Activated T-cell treated with anti-CD3 and anti-CD28 coated beads, Interleukin-2, amount 50 U/mL, for 24 hours (primary cell): ENCODE measurements around the gene ORC2.
"Not testable (repeated sequence)": the region's sequence is repeated elsewhere in the genome, so short reads cannot be mapped to it uniquely, and the experiment has no call there.

Experiments
- DNase-seq: peaks from one replicate; pipeline ENCODE4 v3.0.0-alpha.2; 2020
- H3K27ac Mint-ChIP-seq: 2 replicates; pipeline ENCODE4 v1.8.0; 2020; ENCODE audit warnings: mild to moderate bottlenecking, mixed read lengths
- H3K27me3 Mint-ChIP-seq: 2 replicates; pipeline ENCODE4 v1.8.0; 2020; ENCODE audit warnings: mixed read lengths
- H3K36me3 Mint-ChIP-seq: 2 replicates; pipeline ENCODE4 v1.8.0; 2020; ENCODE audit warnings: low read depth, mixed read lengths
- H3K4me1 Mint-ChIP-seq: 2 replicates; pipeline ENCODE4 v1.8.0; 2020; ENCODE audit warnings: low read depth, mixed read lengths
- H3K4me3 Mint-ChIP-seq: 2 replicates; pipeline ENCODE4 v1.8.0; 2020; ENCODE audit warnings: mild to moderate bottlenecking, moderate library complexity, mixed read lengths
- H3K9me3 Mint-ChIP-seq: 2 replicates; pipeline ENCODE4 v1.8.0; 2020; ENCODE audit warnings: mixed read lengths

ORC2 gene

DNA sequence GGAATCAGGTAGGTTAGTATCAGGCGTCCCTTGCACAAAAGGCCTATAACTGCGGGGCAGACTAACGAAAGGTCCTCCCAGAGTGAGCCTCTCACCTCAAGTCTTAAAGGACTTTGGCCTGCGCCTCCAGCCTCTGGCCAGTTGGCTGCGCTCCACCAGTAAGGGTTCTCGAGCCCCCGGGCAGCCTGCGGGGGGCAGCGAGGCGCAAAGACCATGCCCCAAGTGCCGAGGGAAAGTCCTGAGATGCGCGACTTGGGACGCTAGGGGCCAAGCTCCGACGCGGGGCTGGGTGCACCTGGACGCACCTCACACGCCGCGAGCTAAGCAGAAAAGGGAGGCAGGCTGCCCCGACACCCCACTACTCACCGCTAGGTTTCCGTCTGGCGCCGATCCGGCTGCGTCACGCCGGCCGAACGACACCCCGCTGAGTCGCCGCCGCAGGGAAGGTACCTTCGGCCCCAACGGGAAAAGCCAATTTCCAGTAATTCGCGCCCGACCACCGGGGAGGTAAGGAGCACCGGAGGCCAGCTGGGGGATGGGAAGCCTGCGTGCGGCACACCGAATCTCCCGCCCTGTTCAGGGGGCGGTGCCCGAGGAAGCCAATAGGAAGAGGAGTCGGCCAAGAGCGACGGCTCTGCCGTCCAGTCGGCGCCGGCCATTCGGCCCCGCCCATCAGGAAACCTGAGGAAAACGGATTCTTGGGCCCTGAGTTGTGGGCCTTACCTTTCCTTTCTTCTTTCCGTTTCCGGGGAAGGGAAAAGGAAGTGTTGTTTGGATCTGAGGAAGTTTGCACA is at the start of gene ORC2:
Gene ORC2 (minus strand): TSS at position 537 of the 794 bp plus-strand sequence. CDS start 5,537 bp downstream, outside the sequence.
- Mint-ChIP-seq H3K4me3 (peak within 1 kb of the TSS; percentile 90), H3K36me3 (peaks cover 61% of the 10 kb centered on the region), H3K4me1 (peaks cover 68% of the 10 kb centered on the region), H3K27ac (peak within 1 kb of the TSS; percentile 99), H3K9me3 (no peaks in the 10 kb centered on the region), H3K27me3 (no peaks in the 10 kb centered on the region)
- DNase-seq, result peak; percentile 96

- Mint-ChIP-seq H3K4me3 (no peak overlapping the region), H3K27ac (no peak overlapping the region), H3K9me3 (no peaks in the 10 kb centered on the region), H3K36me3 (peaks cover 59% of the 10 kb centered on the region), H3K4me1 (no peaks in the 10 kb centered on the region), H3K27me3 (no peaks in the 10 kb centered on the region)
- no peak for DNase-seq
These were observed 44.9 kb upstream of the ORC2 start for GRCh38 chr2:201008296-201008829.

DNA sequence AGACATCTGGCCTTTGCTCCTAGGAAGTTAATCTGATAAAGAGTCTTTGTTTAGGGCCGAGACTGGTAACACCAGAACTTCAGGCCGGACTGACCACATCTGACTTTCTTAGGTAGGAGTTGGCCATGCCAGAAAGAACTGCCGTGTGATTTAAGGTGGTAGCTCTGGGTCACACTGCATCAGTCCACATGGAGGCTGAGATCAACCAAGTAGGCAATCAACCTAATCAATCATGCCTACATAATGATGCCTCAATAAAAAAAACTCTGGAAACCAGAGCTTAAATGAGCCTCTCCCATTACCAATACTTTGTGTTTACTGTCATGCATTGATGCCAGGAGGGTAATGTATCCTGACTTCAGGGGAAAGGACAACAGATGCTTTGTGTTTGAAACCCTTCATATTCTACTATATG is 44.1 kb upstream of the ORC2 start:
- Mint-ChIP-seq H3K4me1 (no peaks in the 10 kb centered on the region), H3K36me3 (peaks cover 66% of the 10 kb centered on the region), H3K27me3 (no peaks in the 10 kb centered on the region), H3K9me3 (no peaks in the 10 kb centered on the region), H3K4me3 (no peak overlapping the region), H3K27ac (no peak overlapping the region)
- no peak for DNase-seq

- Mint-ChIP-seq H3K4me1 (no peaks in the 10 kb centered on the region), H3K9me3 (no peaks in the 10 kb centered on the region), H3K36me3 (peaks cover 70% of the 10 kb centered on the region)
These were observed 43.2 kb upstream of the ORC2 start for GRCh38 chr2:201006704-201007103.

DNA sequence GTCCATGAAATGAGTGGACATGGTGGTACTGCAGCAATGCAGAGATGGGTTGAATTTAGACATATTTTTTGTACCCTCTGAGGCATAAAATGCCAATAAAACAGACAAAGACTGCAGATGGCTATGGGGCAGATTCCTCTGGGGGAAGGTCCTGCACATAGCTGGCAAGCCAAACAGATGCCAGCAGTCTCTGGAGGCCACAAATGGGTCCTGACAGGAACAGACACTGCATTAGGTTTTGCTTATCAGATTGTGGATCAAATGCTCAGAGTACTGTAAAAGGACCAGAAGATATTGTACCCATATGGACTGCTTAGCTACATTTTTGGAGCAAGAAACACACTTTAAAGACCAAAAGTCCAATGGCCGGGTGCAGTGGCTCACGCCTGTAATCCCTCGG is 40.9 kb upstream of the ORC2 start:
- no peak overlapping the region for H3K27ac Mint-ChIP-seq
- no peak overlapping the region for H3K4me3 Mint-ChIP-seq
- no peak for DNase-seq
- no peaks in the 10 kb centered on the region for H3K4me1 Mint-ChIP-seq
- no peaks in the 10 kb centered on the region for H3K9me3 Mint-ChIP-seq
- peaks cover 72% of the 10 kb centered on the region for H3K36me3 Mint-ChIP-seq
- H3K27me3 Mint-ChIP-seq, result no peaks in the 10 kb centered on the region

More at GRCh38 chr2:201006704-201007103, 43.2 kb upstream of the ORC2 start:
- H3K27me3 Mint-ChIP-seq, result no peaks in the 10 kb centered on the region
- no peak overlapping the region for H3K4me3 Mint-ChIP-seq
- no peak overlapping the region for H3K27ac Mint-ChIP-seq
- DNase-seq, result no peak

GRCh38 chr2:200993097-200993496 is 29.6 kb upstream of the ORC2 start:
- no peak for DNase-seq
- Mint-ChIP-seq H3K4me3 (no peak overlapping the region), H3K4me1 (no peaks in the 10 kb centered on the region), H3K9me3 (no peaks in the 10 kb centered on the region), H3K36me3 (peaks cover 75% of the 10 kb centered on the region), H3K27me3 (no peaks in the 10 kb centered on the region), H3K27ac (no peak overlapping the region)

GRCh38 chr2:200987137-200987536 is 23.7 kb upstream of the ORC2 start:
- H3K9me3 Mint-ChIP-seq, result no peaks in the 10 kb centered on the region
- no peak overlapping the region for H3K27ac Mint-ChIP-seq
- peaks cover 67% of the 10 kb centered on the region for H3K36me3 Mint-ChIP-seq
- no peak overlapping the region for H3K4me3 Mint-ChIP-seq
- no peaks in the 10 kb centered on the region for H3K27me3 Mint-ChIP-seq
- H3K4me1 Mint-ChIP-seq, result no peaks in the 10 kb centered on the region
- no peak for DNase-seq

DNA sequence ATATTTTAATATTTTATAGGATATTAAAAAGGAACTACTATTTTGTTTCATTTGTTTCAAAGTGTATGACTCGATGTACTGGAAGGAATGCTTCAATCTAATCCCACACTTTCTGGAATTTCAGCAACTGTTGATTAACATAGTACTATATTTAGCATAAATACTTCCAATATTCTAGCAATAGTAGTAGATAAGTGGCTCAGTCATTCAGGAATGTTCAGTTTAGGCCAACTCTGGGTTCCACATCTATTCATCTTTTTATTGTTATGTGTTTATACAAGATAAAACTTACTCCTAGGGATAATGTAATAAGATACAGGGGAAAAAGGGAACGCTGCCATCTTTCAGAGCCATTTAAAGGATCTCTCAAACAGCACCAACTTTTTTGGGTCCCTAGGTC is 22.3 kb upstream of the ORC2 start:
- Mint-ChIP-seq H3K9me3 (no peaks in the 10 kb centered on the region), H3K4me3 (no peak overlapping the region), H3K4me1 (no peaks in the 10 kb centered on the region), H3K36me3 (peaks cover 68% of the 10 kb centered on the region), H3K27ac (no peak overlapping the region), H3K27me3 (no peaks in the 10 kb centered on the region)
- no peak for DNase-seq

DNA sequence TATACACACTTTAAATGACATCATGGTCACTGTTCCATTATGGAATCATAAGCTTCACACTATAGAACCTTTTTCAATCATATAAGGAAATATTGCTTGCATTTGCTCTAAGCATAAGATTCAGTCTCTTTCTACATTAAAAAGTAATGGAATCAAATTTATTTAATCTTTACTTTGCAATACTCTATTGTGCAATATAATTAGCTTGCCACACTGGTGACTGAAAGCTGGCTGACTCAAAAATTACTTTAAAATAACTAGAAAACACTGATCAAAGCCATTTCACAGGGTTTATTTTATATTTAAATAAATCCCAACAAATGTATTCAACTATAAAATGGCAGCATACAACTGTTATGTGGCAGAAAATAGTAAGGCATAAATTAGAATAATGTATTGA is 13.2 kb upstream of the ORC2 start:
- Mint-ChIP-seq H3K27me3 (no peaks in the 10 kb centered on the region), H3K36me3 (peaks cover 47% of the 10 kb centered on the region), H3K4me3 (no peak overlapping the region), H3K27ac (no peak overlapping the region), H3K4me1 (peaks cover 6% of the 10 kb centered on the region), H3K9me3 (no peaks in the 10 kb centered on the region)
- DNase-seq, result no peak

DNA sequence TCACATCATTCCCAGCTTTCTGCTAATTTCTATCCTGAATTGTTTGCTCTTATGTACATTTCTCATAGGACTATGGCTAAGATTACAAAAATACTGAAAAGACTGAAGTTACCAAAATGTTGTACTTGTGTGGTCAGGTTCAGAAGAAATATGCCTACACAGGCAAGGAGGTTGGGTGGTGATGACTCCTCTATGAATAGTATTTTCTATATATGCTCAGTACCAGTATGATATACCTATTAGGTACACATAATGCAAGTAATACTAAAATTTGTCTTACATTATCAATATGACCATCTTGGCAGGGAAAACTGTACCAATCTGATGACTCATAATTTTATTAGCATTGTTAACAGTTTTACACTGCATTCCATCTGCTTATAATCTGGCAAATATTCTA is 12.2 kb upstream of the ORC2 start:
- Mint-ChIP-seq H3K36me3 (peaks cover 36% of the 10 kb centered on the region), H3K4me3 (no peak overlapping the region), H3K27me3 (no peaks in the 10 kb centered on the region), H3K4me1 (peaks cover 6% of the 10 kb centered on the region), H3K9me3 (no peaks in the 10 kb centered on the region), H3K27ac (peak overlapping the region; percentile 27)
- no peak for DNase-seq

- not testable (repeated sequence) for H3K4me3 Mint-ChIP-seq, H3K27ac Mint-ChIP-seq, H3K27me3 Mint-ChIP-seq, DNase-seq, H3K9me3 Mint-ChIP-seq
- peaks cover 17% of the 10 kb centered on the region for H3K36me3 Mint-ChIP-seq
- H3K4me1 Mint-ChIP-seq, result peaks cover 30% of the 10 kb centered on the region
These were observed 6.6 kb upstream of the ORC2 start for GRCh38 chr2:200970057-200970456.

GRCh38 chr2:200968735-200969134 is 5.3 kb upstream of the ORC2 start:
- Mint-ChIP-seq H3K4me1 (peaks cover 40% of the 10 kb centered on the region), H3K27ac (peak overlapping the region; percentile 12), H3K27me3 (no peaks in the 10 kb centered on the region), H3K36me3 (peaks cover 20% of the 10 kb centered on the region), H3K9me3 (no peaks in the 10 kb centered on the region), H3K4me3 (no peak overlapping the region)
- no peak for DNase-seq

DNA sequence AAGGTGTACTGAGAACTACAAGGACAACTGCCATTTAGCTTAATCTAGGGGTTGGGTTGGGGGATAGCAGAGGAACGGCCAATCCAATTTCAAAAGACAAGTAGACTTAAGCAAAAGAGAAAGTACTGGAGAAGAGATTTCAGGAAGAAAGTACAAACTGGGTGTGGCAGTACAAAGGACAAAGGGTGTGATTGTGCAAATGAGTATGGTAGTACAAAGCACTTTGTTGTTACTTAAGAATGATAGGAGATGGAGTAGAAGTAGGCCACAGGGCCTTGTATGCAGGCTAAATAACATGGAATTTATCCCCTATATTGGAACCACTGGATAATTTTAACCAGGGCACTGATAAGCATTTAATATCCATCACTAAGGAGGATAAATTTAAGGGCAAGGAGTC is 4.7 kb upstream of the ORC2 start:
- Mint-ChIP-seq H3K36me3 (peaks cover 26% of the 10 kb centered on the region), H3K4me3 (no peak overlapping the region), H3K27ac (peak overlapping the region; percentile 30), H3K27me3 (no peaks in the 10 kb centered on the region), H3K9me3 (no peaks in the 10 kb centered on the region), H3K4me1 (peaks cover 42% of the 10 kb centered on the region)
- no peak for DNase-seq

DNA sequence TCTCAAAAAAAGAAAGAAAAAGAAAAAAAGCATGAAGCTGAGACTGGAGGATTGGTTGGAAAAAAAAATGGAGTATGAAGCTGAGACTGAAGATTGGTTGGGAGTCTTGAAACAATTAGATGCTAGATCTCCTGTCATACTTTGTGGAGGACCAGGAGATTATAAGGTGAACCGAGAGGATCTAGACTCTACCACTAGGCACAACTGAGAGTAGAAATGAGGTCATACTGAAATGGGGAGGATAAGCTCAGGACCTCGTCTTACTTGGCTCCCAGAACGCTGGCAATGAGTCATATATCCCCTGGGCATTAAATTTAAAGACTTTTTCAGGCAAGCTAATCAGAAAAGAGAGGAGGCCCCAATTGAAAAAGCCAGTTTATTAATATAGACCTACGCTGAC is 3.3 kb upstream of the ORC2 start:
- H3K4me3 Mint-ChIP-seq, result no peak overlapping the region
- H3K36me3 Mint-ChIP-seq, result peaks cover 35% of the 10 kb centered on the region
- H3K27me3 Mint-ChIP-seq, result no peaks in the 10 kb centered on the region
- DNase-seq, result no peak
- H3K27ac Mint-ChIP-seq, result peak overlapping the region; percentile 67
- H3K9me3 Mint-ChIP-seq, result no peaks in the 10 kb centered on the region
- peaks cover 52% of the 10 kb centered on the region for H3K4me1 Mint-ChIP-seq

DNA sequence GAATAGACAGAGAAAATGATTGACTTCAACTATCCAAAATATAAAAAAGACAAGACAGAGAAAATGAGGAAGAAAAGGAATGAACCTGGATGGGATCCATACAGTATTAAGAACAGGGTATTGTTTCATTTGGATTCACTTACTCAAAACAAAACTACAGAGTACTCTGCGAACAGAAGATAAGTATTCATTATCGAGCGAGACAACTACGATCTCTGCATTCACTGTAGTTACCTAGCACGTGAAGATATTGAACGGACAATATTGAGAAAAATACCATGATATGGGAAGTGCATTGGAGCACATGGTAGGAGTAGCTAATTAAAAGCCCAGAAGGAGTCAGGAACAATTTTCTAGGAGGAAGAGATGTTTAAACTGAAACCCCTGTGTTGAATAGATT is 1.0 kb upstream of the ORC2 start:
- no peak for DNase-seq
- Mint-ChIP-seq H3K4me1 (peaks cover 66% of the 10 kb centered on the region), H3K27ac (peak overlapping the region; percentile 99), H3K36me3 (peaks cover 49% of the 10 kb centered on the region), H3K27me3 (no peaks in the 10 kb centered on the region), H3K4me3 (peak overlapping the region; percentile 90), H3K9me3 (no peaks in the 10 kb centered on the region)
